ENCODE data around the gene PPT2. TPM values are rescaled to one million over a fixed set of nuclear protein-coding genes. Genes with fewer than 3 reads are reported as not detected.

The PPT2 gene
- total RNA-seq, 6 experiments from 2014 or later: 15.9 to 21.7 (median 18.6) TPM

GRCh38 chr6:32188381-32189068 lies 34.6 kb downstream of the PPT2 start:
- Mint-ChIP-seq H3K4me1 (ENCODE audit: low read depth) (peaks cover 53% of the 10 kb centered on the region), H3K27ac (peak overlapping the region; percentile 88), H3K4me3 (peak overlapping the region; percentile 93), H3K27me3 (ENCODE audit: insufficient read depth) (peaks cover 4% of the 10 kb centered on the region), H3K36me3 (ENCODE audit: low read depth) (peaks cover 19% of the 10 kb centered on the region), H3K9me3 (no peaks in the 10 kb centered on the region)
- TF ChIP-seq, protein P1, sequence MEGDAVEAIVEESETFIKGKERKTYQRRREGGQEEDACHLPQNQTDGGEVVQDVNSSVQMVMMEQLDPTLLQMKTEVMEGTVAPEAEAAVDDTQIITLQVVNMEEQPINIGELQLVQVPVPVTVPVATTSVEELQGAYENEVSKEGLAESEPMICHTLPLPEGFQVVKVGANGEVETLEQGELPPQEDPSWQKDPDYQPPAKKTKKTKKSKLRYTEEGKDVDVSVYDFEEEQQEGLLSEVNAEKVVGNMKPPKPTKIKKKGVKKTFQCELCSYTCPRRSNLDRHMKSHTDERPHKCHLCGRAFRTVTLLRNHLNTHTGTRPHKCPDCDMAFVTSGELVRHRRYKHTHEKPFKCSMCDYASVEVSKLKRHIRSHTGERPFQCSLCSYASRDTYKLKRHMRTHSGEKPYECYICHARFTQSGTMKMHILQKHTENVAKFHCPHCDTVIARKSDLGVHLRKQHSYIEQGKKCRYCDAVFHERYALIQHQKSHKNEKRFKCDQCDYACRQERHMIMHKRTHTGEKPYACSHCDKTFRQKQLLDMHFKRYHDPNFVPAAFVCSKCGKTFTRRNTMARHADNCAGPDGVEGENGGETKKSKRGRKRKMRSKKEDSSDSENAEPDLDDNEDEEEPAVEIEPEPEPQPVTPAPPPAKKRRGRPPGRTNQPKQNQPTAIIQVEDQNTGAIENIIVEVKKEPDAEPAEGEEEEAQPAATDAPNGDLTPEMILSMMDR (IDR thresholded peaks at IDR 0.05): no peak
- peak; percentile 14 for DNase-seq

DNA sequence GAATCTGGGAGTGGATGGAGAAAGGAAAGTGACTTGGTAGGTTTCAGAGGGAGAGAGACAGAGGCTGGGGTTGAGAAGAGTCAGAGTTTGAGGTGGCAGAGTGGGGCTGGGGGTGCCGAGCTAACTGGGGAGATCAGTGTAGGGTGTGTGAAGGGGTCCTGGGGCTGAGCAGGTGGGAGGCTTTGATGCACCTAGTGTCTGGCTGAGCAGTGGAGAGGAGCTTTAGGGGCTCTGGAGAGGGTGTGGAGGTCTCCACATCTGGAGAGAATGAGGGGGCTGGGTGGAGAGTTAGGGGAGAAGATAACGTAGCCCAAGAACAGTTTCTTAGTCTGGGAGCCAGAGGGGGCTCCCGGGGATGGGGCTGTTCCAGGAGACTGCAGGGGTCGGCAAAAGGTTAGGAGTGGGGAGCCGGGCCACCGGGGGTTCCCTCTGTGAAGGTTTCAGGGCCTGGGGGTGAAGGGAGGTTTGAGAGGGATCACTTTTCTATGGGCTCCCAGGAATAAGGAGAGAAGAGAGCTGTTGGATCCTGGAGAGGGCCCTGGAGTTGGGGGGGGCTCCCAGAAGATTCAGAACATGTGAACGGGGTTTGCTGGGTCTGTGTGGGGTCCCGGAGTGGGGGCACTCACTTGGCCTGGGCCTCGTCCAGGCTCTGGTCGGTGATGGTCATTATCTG lies 35.3 kb downstream of the PPT2 start:
- peaks cover 59% of the 10 kb centered on the region for H3K4me1 Mint-ChIP-seq (ENCODE audit: low read depth)
- DNase-seq: no peak
- no peaks in the 10 kb centered on the region for H3K9me3 Mint-ChIP-seq
- H3K27ac Mint-ChIP-seq: peak overlapping the region; percentile 88
- TF ChIP-seq, protein P1 (IDR thresholded peaks at IDR 0.05): no peak
- peaks cover 2% of the 10 kb centered on the region; the same call in 1 of the 2 replicates for H3K27me3 Mint-ChIP-seq (ENCODE audit: insufficient read depth)
- H3K4me3 Mint-ChIP-seq: peak overlapping the region; percentile 93
- H3K36me3 Mint-ChIP-seq (ENCODE audit: low read depth): peaks cover 19% of the 10 kb centered on the region

DNA sequence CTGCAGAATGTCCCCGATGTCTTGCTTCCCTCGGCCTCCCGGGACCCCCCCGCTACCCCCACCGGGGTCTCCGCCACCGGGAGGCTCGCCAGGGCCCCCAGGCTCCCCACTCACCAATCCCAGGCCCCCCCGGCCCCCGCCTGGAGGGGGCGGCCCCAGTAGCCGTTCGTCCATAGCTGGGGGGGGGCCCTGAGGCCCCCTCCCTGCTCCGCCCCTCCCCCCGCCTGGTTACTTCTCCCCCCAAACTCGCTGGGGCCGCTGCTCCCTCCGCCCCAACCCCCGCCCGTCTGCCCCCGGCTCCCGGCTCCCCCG lies 35.8 kb downstream of the PPT2 start:
- TF ChIP-seq, protein P1 (IDR thresholded peaks at IDR 0.05): no peak
- peak overlapping the region; percentile 93 for H3K4me3 Mint-ChIP-seq
- peaks cover 64% of the 10 kb centered on the region for H3K4me1 Mint-ChIP-seq (ENCODE audit: low read depth)
- peaks cover 19% of the 10 kb centered on the region for H3K36me3 Mint-ChIP-seq (ENCODE audit: low read depth)
- DNase-seq: no peak
- no peaks in the 10 kb centered on the region for H3K9me3 Mint-ChIP-seq
- peaks cover 2% of the 10 kb centered on the region; the same call in 1 of the 2 replicates for H3K27me3 Mint-ChIP-seq (ENCODE audit: insufficient read depth)
- H3K27ac Mint-ChIP-seq: peak overlapping the region; percentile 88

DNA sequence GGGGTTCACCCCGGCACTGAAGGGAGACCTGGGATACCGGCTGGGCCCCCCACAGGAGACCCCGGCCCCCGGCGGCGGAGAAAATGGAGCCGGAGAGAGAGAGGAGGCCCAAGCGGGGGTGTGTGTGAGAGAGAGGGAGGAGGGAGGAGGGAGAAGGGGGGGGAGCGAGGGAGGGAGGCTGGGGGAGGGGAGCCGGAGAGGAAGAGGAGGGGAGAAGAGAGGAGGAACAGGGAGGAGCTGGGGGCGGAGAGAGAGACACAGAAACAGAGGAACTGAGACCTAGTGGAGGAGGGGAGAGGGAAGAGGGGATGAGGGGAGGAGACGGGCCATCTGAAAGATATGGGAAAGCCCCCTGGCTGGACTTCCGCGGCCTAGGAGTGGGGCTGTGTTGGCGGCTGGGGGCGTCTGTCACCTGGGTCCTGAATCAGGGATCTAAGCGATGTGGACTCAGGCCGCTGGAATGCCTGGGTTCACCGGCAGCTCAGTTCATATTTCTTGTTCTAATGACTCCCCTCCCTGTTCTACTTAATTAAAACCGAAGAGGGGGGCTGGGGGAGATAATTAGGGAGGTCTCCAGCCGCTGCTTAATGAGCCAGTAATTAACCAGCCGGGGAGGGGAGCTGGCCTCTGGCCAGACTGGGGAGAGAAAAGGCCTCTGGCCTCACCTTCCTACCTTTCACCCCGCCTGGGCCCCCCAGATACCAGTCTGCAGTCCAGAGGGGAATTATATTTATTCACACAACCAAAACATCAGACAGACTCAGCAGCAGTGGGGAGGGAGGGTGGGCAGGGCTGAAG lies 36.3 kb downstream of the PPT2 start, which contains the start of gene PBX2:
Gene PBX2, minus strand, starts transcription at position 149 of the 798 bp plus-strand sequence. CDS start 287 bp downstream, outside the sequence.
- peak; percentile 65 for DNase-seq
- Mint-ChIP-seq H3K27ac (peak within 1 kb of the TSS; percentile 94), H3K4me1 (ENCODE audit: low read depth) (peaks cover 69% of the 10 kb centered on the region), H3K4me3 (peak within 1 kb of the TSS; percentile 93), H3K27me3 (ENCODE audit: insufficient read depth) (peaks cover 2% of the 10 kb centered on the region; the same call in 1 of the 2 replicates), H3K36me3 (ENCODE audit: low read depth) (peaks cover 19% of the 10 kb centered on the region), H3K9me3 (no peaks in the 10 kb centered on the region)
- TF ChIP-seq, protein P1 (IDR thresholded peaks at IDR 0.05): no peak

GRCh38 chr6:32190911-32191677 lies 37.2 kb downstream of the PPT2 start:
- TF ChIP-seq, protein P1 (IDR thresholded peaks at IDR 0.05): no peak
- DNase-seq: no peak
- Mint-ChIP-seq H3K27me3 (ENCODE audit: insufficient read depth) (no peaks in the 10 kb centered on the region; the same call in 1 of the 2 replicates), H3K9me3 (no peaks in the 10 kb centered on the region), H3K27ac (peak overlapping the region; percentile 56), H3K4me1 (ENCODE audit: low read depth) (peaks cover 62% of the 10 kb centered on the region), H3K4me3 (no peak overlapping the region), H3K36me3 (ENCODE audit: low read depth) (peaks cover 12% of the 10 kb centered on the region)

Measured in HFFc6 (cell line).